GM19452 (cell line): ENCODE measurements around the gene RAB7B.
A peak's percentile ranks its signal among the peaks of the same experiment; 100 is the strongest.
"Not testable (repeated sequence)": the region's sequence is repeated elsewhere in the genome, so short reads cannot be mapped to it uniquely, and the experiment has no call there.

Experiments
- ATAC-seq: cut with Tn5 transposase; IDR thresholded peaks from one replicate; pipeline ENCODE4 v1.9.1; 2021; ENCODE audit not compliant: unreplicated experiment

Gene RAB7B

GRCh38 chr1:206002871-206003801 lies at the start of gene RAB7B:
Gene RAB7B, minus strand, starts transcription at chr1:206003395. Its CDS starts 9,260 bp downstream, at chr1:205994135.
- ATAC-seq, result no peak

GRCh38 chr1:206052231-206052865 lies 49.2 kb upstream of the RAB7B start:
- ATAC-seq, result not testable (repeated sequence)

- ATAC-seq, result peak; percentile 82
These were observed 47.5 kb upstream of the RAB7B start for GRCh38 chr1:206050655-206051235.

GRCh38 chr1:206049919-206050600 lies 46.9 kb upstream of the RAB7B start:
- no peak for ATAC-seq

GRCh38 chr1:206049293-206049692 lies 46.1 kb upstream of the RAB7B start:
- peak; percentile 40 for ATAC-seq

- ATAC-seq, result no peak
These were observed 45.4 kb upstream of the RAB7B start for GRCh38 chr1:206048582-206048981.

- no peak for ATAC-seq
These were observed 44.1 kb upstream of the RAB7B start for GRCh38 chr1:206047271-206047670.

GRCh38 chr1:206041640-206042039 lies 38.4 kb upstream of the RAB7B start:
- ATAC-seq, result peak; percentile 76

GRCh38 chr1:206040328-206040727 lies 37.1 kb upstream of the RAB7B start:
- no peak for ATAC-seq

GRCh38 chr1:206039046-206039973 lies 36.1 kb upstream of the RAB7B start:
- no peak for ATAC-seq

- no peak for ATAC-seq
These were observed 34.4 kb upstream of the RAB7B start for GRCh38 chr1:206037581-206037980.

- no peak for ATAC-seq
These were observed 33.7 kb upstream of the RAB7B start for GRCh38 chr1:206036663-206037455.

- no peak for ATAC-seq
These were observed 31.8 kb upstream of the RAB7B start for GRCh38 chr1:206035027-206035426.

GRCh38 chr1:206032380-206033140 lies 29.4 kb upstream of the RAB7B start:
- ATAC-seq, result no peak

GRCh38 chr1:206030714-206031113 lies 27.5 kb upstream of the RAB7B start:
- peak; percentile 71 for ATAC-seq

GRCh38 chr1:206030191-206030590 lies 27.0 kb upstream of the RAB7B start:
- ATAC-seq, result no peak

GRCh38 chr1:206029484-206029883 lies 26.3 kb upstream of the RAB7B start:
- ATAC-seq, result no peak

- ATAC-seq, result no peak
These were observed 22.2 kb upstream of the RAB7B start for GRCh38 chr1:206025283-206025820.
